AG04449 (cell line): ENCODE data around the gene SLC1A3.

Source experiments
- CTCF ChIA-PET: fragments of 350-600 bp; formaldehyde crosslinking; extraction: SDS; loops from one replicate; lab custom pipeline; 2021; ENCODE audit warnings: antibody characterized with exemption; lab: Yijun Ruan, JAX
- POLR2A ChIA-PET: fragments of 400-600, 350-600 bp; formaldehyde crosslinking; extraction: SDS; loops from one replicate; lab custom pipeline; 2020; ENCODE audit warnings: antibody characterized with exemption, inconsistent platforms; lab: Yijun Ruan, JAX
- DNase-seq: peaks from one replicate; pipeline ENCODE4 v3.0.0-alpha.2; 2010; ENCODE audit warnings: low read depth, low spot score
- H3K4me3 ChIP-seq: 2 replicates; pipeline ENCODE4 v1.5.1; 2011; ENCODE audit warnings: low read depth, mild to moderate bottlenecking, control low read depth, low read length
- CTCF ChIP-seq: IDR thresholded peaks from one replicate; pipeline ENCODE4 v1.5.1; 2011; ENCODE audit warnings: mild to moderate bottlenecking, moderate library complexity, low read length, control low read depth, inconsistent platforms; ENCODE audit not compliant: insufficient read depth; ENCODE audit errors: missing control alignments

The SLC1A3 gene

DNA sequence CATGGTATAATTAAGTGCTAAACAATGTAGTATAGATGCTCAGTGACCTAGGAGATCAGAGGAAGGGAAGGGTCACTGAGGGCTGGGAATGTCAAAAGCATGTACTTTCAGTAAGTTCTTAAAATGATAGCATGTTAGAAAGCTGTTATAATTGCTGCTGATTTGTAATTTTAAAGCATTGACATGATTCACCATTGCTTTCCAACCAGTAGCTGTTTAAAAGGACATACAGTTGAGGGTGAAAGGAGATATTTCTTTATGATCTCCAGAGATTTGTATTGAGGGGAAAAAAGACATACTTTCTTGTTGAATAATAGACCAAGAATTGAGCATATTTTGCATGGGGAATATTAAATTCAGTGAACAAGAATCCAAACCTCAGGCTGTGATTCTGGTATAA lies 1.2 kb upstream of the SLC1A3 start:
- TF ChIP-seq CTCF, result no peak
- H3K4me3 ChIP-seq, result no peak overlapping the region
- POLR2A ChIA-PET, result no interaction called here
- DNase-seq, result no peak
- CTCF ChIA-PET, result interaction anchor here (1.6 to 1.7 kb wide), 2 partner anchors 86 to 88 kb away, joined by 5 to 11 read pairs; no protein-coding TSS in a partner anchor

DNA sequence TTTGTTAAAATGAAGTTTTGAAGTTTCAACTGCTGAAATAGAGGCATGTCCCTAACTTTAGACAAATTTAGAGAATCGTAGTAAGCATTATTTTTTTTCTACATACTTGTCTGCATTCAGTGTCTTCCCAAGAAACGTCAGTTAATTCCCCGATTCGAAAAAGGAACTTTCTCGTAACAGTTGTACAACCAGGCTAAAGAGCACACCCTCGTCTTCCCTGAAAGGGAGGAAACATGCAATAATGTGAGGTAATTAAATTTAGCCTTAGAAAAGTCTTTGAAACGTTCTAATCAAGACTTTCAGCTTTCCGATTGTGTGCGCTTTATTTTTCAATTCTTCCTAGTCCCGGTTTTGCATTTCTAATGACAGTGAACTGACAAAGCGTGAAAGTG lies 374 bp upstream of the SLC1A3 start:
- ChIA-PET CTCF (interaction anchor here (1.6 to 1.7 kb wide), 2 partner anchors 85 to 87 kb away, joined by 5 to 11 read pairs; no protein-coding TSS in a partner anchor), POLR2A (no interaction called here)
- DNase-seq, result no peak
- no peak for TF ChIP-seq CTCF
- H3K4me3 ChIP-seq, result peak overlapping the region; percentile 66

DNA sequence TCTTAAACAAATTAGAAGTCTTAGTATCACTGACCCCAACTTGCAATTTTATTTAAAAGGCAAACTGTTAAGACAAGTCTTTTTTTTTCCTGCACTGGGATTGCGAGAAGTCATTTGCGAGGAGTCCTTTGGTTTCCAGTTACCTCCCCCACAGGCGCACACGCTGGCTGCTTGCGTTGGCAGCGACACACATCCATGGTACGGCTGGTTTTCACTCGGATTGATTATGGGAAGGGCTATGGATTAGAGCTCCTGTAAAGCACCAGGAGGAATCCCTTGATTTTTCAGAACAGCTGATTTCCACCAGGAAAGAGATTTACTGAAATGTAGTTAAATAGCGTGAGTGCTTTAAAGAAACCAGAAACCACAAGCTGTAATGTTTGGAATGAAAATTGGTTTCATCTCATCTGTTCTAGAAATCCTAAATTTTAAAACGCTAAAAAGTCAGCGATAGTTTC lies 737 bp downstream of the SLC1A3 start:
- H3K4me3 ChIP-seq, result peak overlapping the region; percentile 66
- TF ChIP-seq CTCF, result no peak
- CTCF ChIA-PET, result interaction anchor here (1.0 to 1.8 kb wide), 6 partner anchors 81 to 189 kb away, joined by 3 to 11 read pairs (median 4); no protein-coding TSS in a partner anchor
- POLR2A ChIA-PET, result no interaction called here
- no peak for DNase-seq

DNA sequence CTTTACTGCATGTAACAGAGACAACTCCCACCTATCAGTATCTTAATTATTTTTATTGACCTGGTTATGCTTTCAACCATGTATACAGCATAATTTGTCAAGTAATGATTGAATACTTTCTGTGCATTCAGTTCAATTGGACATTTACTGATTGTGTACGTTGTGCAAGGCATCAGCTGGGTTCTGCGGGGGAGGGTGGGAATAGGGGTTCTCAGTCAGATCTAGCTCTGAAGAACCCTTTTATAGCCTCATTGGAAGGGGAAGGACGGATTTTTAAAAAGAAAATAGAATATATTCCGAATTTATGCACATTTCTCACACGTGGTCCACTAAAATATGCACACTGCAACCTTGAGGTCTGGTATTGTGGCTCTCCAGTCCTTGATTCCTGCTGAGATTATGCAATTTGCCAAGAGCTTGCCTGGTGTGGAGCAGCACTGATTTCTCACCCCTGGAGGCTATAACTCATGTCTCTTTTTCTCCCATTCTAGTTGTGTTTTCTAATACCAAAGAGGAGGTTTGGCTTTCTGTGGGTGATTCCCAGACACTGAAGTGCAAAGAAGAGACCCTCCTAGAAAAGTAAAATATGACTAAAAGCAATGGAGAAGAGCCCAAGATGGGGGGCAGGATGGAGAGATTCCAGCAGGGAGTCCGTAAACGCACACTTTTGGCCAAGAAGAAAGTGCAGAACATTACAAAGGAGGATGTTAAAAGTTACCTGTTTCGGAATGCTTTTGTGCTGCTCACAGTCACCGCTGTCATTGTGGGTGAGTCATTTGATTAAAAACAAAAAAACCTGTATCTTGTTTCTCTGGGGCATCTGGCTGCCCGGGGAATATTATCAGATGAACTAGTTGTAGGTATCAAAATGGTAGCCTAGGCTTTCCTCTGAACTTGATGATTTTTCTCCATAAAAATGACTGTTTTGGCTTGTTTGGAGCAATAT lies 1.7 kb downstream of the SLC1A3 start:
- POLR2A ChIA-PET, result no interaction called here
- DNase-seq, result no peak
- no peak for TF ChIP-seq CTCF
- H3K4me3 ChIP-seq, result no peak overlapping the region; the same call in none of the 2 replicates
- CTCF ChIA-PET, result interaction anchor here (1.0 to 1.8 kb wide), 5 partner anchors 82 to 190 kb away, joined by 3 to 11 read pairs (median 4); no protein-coding TSS in a partner anchor

DNA sequence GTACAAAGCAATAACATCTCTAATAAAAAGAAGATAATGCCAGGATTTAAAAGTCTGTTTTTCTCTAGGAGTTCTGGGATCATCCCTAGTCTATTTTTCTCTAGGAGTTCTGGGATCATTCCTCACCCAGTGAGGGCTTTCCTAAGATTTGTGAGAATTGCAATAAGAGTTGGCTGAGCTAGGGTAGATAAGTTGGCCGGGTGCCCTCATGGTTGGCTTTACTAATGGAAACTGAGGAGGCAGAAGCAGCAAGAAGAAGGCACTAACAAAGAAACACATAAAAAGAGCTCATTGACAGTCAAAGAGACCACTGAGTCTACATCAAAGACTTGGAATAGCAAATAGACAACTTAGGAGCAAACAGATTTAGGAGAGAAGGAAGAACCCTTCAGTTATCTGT lies 4.2 kb downstream of the SLC1A3 start:
- CTCF ChIA-PET, result interaction anchor here (1.5 kb wide), 1 partner anchor 80 kb away, joined by 3 read pairs; no protein-coding TSS in a partner anchor

More for the DNA sequence above, 4.2 kb downstream of the SLC1A3 start:
- POLR2A ChIA-PET, result no interaction called here
- TF ChIP-seq CTCF, result no peak
- no peak for DNase-seq
- H3K4me3 ChIP-seq, result no peak overlapping the region
